ENCODE measurements around the gene DYTN. TPM values are rescaled to one million over a fixed set of nuclear protein-coding genes. Genes with fewer than 3 reads are reported as not detected.

The DYTN gene, protein sequence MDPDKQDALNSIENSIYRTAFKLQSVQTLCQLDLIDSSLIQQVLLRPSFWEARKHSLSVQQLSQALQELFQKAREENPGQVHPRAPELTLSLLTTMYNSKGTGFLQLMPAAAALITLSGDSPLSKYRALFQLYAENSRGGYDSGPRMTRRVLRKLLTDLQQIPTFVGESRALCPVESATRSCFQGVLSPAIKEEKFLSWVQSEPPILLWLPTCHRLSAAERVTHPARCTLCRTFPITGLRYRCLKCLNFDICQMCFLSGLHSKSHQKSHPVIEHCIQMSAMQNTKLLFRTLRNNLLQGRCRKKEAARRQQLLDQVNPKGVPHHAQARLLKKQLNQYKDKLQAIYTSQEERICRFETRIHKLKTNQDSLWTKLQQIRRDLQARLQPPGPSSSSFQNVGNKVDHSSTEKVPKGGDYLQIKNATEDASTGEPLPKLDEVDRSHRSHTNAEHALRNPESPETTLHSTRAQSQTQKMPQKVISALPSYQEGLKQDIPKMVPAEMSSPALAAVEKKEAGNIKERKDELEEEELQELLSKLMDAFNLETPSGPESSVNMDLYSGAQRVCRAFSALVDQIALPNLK
- total RNA-seq (2022; extraction: Qiagen RNA extraction; ENCODE audit: low read depth): not detected in 5 replicates

DNA sequence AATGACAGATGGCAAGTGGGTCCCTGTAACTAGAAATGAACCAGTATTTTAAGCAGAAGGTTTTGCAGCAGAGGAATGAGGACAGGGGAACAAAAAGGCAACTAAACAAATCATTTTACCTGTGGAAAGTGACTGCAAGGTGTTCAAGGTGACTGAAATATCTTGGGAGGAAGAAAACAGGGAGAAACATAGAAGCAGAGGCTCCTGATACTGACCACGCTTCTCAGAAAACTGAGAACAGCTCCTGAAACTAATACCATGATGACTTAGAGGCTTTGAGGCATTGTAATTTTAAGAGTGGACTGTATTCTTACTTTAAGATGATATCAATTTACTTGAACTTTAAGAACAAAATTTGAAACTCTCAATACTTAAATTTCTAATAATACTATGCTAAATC, at the start of gene DYTN:
Gene DYTN, minus strand, starts transcription at position 101 of the 400 bp plus-strand sequence. CDS start 117 bp downstream, outside the sequence.

DNA sequence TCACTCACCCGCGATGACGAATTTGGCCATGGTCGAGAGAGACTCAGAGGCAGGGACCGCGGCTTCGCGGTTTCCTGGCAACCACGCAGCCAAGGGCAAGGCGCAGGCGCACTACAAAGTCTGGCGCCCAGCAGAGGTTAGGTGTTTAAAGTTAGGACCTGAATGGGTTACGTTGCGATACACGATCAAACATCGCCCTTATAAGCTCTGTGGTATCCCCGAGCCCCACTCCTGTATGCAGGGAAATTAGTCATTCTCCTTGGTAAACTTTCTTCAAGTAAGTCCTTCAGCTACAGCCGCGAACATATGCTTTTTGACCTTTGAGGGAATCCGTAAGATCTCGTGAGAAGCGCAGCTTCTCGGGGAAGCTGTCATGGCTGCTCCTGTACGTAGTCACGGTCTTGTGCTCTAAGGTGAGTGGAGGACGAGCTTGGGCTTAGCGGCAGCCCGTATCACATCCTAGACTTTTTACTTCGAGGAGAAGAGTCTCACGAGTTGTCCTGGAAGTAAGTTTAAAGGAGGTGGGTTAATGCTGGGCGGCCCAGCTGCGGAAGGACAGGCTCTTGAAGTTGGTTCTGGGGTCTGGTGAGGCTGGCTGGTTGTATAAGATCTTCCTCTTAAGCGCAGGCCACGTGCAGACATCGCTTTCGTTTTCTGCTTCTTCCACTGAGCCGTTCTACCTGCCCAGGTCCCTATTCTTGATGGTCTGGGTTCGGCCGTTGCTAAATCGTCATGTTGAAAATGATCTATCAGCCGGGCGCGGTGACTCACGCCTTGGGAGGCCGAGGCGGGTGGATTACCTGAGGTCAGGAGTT, 47.3 kb upstream of the DYTN start, which contains the start of the genes FASTKD2 and MDH1B:
Gene FASTKD2, plus strand, starts transcription at position 365 of the 815 bp plus-strand sequence. CDS start 1,088 bp downstream, outside the sequence.
Gene MDH1B, minus strand, starts transcription at position 87 of the 815 bp plus-strand sequence. Its CDS starts 57 bp downstream, at position 30.

GRCh38 chr2:206642075-206643025, 75.8 kb downstream of the DYTN start, which contains the start of gene FAM237A:
FAM237A (plus strand) TSS chr2:206642487; CDS start chr2:206644237, 1,750 bp downstream.

Other genes starting within 250 kb of the DYTN start
- gene FAM237A, start 75.9 kb downstream of the DYTN start, total RNA-seq (2022; extraction: Qiagen RNA extraction; ENCODE audit: low read depth): not detected in 5 replicates
- 1.1 to 3.0 TPM (median 1.2 TPM) in 5 replicates for gene MDH1B, start 46.9 kb upstream of the DYTN start, total RNA-seq (2022; extraction: Qiagen RNA extraction; ENCODE audit: low read depth)
- gene FASTKD2, start 47.2 kb upstream of the DYTN start, total RNA-seq (2022; extraction: Qiagen RNA extraction; ENCODE audit: low read depth): 17.6 to 39.4 TPM (median 35.7 TPM) in 5 replicates
- gene CPO, start 221.1 kb upstream of the DYTN start, total RNA-seq (2022; extraction: Qiagen RNA extraction; ENCODE audit: low read depth): not detected in 5 replicates